Measurements from ENCODE around the gene PRKAB2. TPM values are rescaled to one million over a fixed set of nuclear protein-coding genes. Genes with fewer than 3 reads are reported as not detected.
"Not testable (repeated sequence)": the region's sequence is repeated elsewhere in the genome, so short reads cannot be mapped to it uniquely, and the experiment has no call there.

The PRKAB2 gene
- total RNA-seq, 2 experiments from 2014 or later, result 4.8 to 7.0 TPM

DNA sequence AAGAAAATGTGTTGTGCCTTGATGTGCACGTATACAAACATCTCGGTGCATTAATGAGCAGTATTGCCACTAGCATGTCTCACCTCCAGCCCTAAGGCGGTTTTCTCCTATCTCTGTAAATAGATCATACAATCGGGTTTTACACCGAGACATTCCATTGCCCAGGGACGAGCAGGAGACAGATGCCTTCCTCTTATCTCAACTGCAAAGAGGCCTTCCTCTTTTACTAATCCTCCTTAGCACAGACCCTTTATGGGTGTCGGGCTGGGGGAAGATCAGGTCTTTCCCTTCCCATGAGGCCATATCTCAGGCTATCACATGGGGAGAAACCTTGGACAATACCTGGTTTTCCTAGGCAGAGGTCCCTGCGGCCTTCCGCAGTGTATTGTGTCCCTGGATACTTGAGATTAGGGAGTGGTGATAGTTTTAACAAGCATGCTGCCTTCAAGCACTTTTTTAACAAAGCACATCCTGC, 65.8 kb downstream of the PRKAB2 start:
- ATAC-seq; H3K27me3 Mint-ChIP-seq; CTCF ChIA-PET; H3K4me1 Mint-ChIP-seq; H3K9me3 Mint-ChIP-seq (ENCODE audit: low read depth); intact Hi-C loops (cut with DNase I, micrococcal nuclease); H3K36me3 Mint-ChIP-seq (ENCODE audit: low read depth); DNase-seq; H3K27ac Mint-ChIP-seq; H3K4me3 Mint-ChIP-seq; POLR2A ChIA-PET: not testable (repeated sequence)

DNA sequence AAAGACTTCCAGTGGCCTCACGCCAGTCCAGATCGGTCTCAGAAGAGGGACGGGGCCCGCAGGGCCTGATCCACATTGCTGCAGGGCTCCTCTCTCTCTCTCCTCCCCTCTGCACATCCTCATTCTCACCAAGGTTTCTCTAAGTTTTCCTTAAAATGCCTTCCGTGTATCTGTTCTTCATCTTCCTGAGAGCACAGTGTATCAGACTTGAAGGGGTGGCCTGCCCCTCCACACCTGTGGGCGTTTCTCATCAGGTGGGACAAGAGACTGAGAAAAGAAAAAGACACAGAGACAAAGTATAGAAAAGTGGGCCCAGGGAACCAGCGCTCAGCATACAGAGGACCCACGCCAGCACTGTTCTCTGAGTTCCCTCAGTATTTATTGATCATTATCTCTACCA, 66.4 kb downstream of the PRKAB2 start:
- H3K27me3 Mint-ChIP-seq, result peaks cover 10% of the 10 kb centered on the region
- no peaks in the 10 kb centered on the region for H3K36me3 Mint-ChIP-seq (ENCODE audit: low read depth)
- ChIA-PET CTCF (no interaction called here), POLR2A (no interaction called here)
- no peaks in the 10 kb centered on the region for H3K9me3 Mint-ChIP-seq (ENCODE audit: low read depth)
- intact Hi-C loops (cut with DNase I, micrococcal nuclease), result no loop called here
- no peak overlapping the region for H3K27ac Mint-ChIP-seq
- ATAC-seq (no peak), DNase-seq (no peak)
- no peaks in the 10 kb centered on the region for H3K4me1 Mint-ChIP-seq
- H3K4me3 Mint-ChIP-seq, result no peak overlapping the region

Other genes with a start within 250 kb of the PRKAB2 start
- 1 to 10 TPM; 8.0 to 8.7 TPM for gene NBPF12, start 234.1 kb downstream of the PRKAB2 start, total RNA-seq
- gene FMO5, start 52.9 kb upstream of the PRKAB2 start, total RNA-seq, result under 1 TPM; 0.37 to 0.53 TPM
- gene CHD1L, start 70.2 kb upstream of the PRKAB2 start, total RNA-seq, result 10 to 100 TPM; 56.1 to 69.2 TPM